WTC11 (cell line): ENCODE measurements around the gene TSEN2. TPM values are rescaled to one million over a fixed set of nuclear protein-coding genes. Genes with fewer than 3 reads are reported as not detected.

Experiments
- ATAC-seq: fragments of 200-7000 bp; cut with Tn5 transposase; 2 replicates; pipeline ENCODE4 v1.10.0; 2021; ENCODE audit warnings: mild to moderate bottlenecking, moderate library complexity
- CTCF ChIA-PET: fragments of 300-600 bp; sonication (Branson Sonifier 250); formaldehyde crosslinking; loops from one replicate; lab custom pipeline; 2021; ENCODE audit warnings: antibody characterized with exemption; lab: Charles Lee
- POLR2A ChIA-PET: fragments of 350-600 bp; sonication (Branson Sonifier 250); formaldehyde crosslinking; loops from one replicate; lab custom pipeline; 2021; ENCODE audit warnings: antibody characterized with exemption; lab: Charles Lee
- DNase-seq: peaks from one replicate; pipeline ENCODE4 v3.0.0; 2021; ENCODE audit warnings: low spot score
- H3K27ac Mint-ChIP-seq: 2 replicates; pipeline ENCODE4 v1.8.0; 2021; ENCODE audit warnings: mixed read lengths
- H3K27me3 Mint-ChIP-seq: 2 replicates; pipeline ENCODE4 v1.8.0; 2021; ENCODE audit warnings: low read depth, mild to moderate bottlenecking, moderate library complexity, mixed read lengths
- H3K36me3 Mint-ChIP-seq: 2 replicates; pipeline ENCODE4 v1.8.0; 2021; ENCODE audit warnings: mixed read lengths
- H3K4me1 Mint-ChIP-seq: 2 replicates; pipeline ENCODE4 v1.8.0; 2022; ENCODE audit warnings: mixed read lengths
- H3K4me3 Mint-ChIP-seq: 2 replicates; pipeline ENCODE4 v1.8.0; 2021; ENCODE audit warnings: mild to moderate bottlenecking, moderate library complexity, mixed read lengths
- H3K9me3 Mint-ChIP-seq: 2 replicates; pipeline ENCODE4 v1.8.0; 2021; ENCODE audit warnings: mixed read lengths
- AFF4 ChIP-seq: sonication (generic); formaldehyde crosslinking; IDR thresholded peaks from 2 replicates; pipeline ENCODE4 v1.8.1; 2023; ENCODE audit warnings: mild to moderate bottlenecking, missing genetic modification reagents, borderline replicate concordance
- ARID4B ChIP-seq: sonication (generic); formaldehyde crosslinking; IDR thresholded peaks from 2 replicates; pipeline ENCODE4 v1.8.0; 2023; ENCODE audit warnings: missing genetic modification reagents, mild to moderate bottlenecking, borderline replicate concordance
- CBFB ChIP-seq: sonication (generic); formaldehyde crosslinking; IDR thresholded peaks from 2 replicates; pipeline ENCODE4 v1.8.1; 2022; ENCODE audit warnings: mild to moderate bottlenecking, low read depth, missing genetic modification reagents
- ETV6 ChIP-seq: sonication (generic); formaldehyde crosslinking; IDR thresholded peaks from 2 replicates; pipeline ENCODE4 v1.8.1; 2022; ENCODE audit warnings: mild to moderate bottlenecking, missing genetic modification reagents
- FOXP4 ChIP-seq: sonication (generic); formaldehyde crosslinking; IDR thresholded peaks from 2 replicates; pipeline ENCODE4 v1.8.0; 2022; ENCODE audit warnings: mild to moderate bottlenecking, missing genetic modification reagents
- NR1H2 ChIP-seq: sonication (generic); formaldehyde crosslinking; IDR thresholded peaks from 2 replicates; pipeline ENCODE4 v1.9.0; 2021; ENCODE audit warnings: mild to moderate bottlenecking, moderate library complexity, missing genetic modification reagents
- PRDM15 ChIP-seq: sonication (generic); formaldehyde crosslinking; IDR thresholded peaks from 2 replicates; pipeline ENCODE4 v1.8.0; 2022; ENCODE audit warnings: missing genetic modification reagents
- TEAD4 ChIP-seq: sonication (generic); formaldehyde crosslinking; IDR thresholded peaks from 2 replicates; pipeline ENCODE4 v1.8.0; 2022; ENCODE audit warnings: mild to moderate bottlenecking, missing genetic modification reagents
- total RNA-seq: library from RNA; stranded (reverse); gene quantifications from 3 replicates; pipeline ENCODE4 v1.2.3, GENCODE V29; 2021
- TF ChIP-seq, protein P1 (sequence below): sonication (generic); formaldehyde crosslinking; IDR thresholded peaks from 2 replicates; pipeline ENCODE4 v1.8.1; 2023; ENCODE audit warnings: mild to moderate bottlenecking, moderate library complexity, missing genetic modification reagents
- TF ChIP-seq, protein P2 (sequence below): fragments of 250-450 bp; sonication (Bioruptor Pico); IDR thresholded peaks from 2 replicates; pipeline ENCODE4 v1.9.0; 2021; ENCODE audit warnings: mild to moderate bottlenecking

Gene TSEN2
- total RNA-seq, 1 experiment from 2014 or later = 21.1 TPM

- Mint-ChIP-seq H3K27ac (no peak overlapping the region), H3K27me3 (no peaks in the 10 kb centered on the region; the same call in 1 of the 2 replicates), H3K9me3 (no peaks in the 10 kb centered on the region), H3K4me3 (no peak overlapping the region), H3K36me3 (no peaks in the 10 kb centered on the region), H3K4me1 (peaks cover 11% of the 10 kb centered on the region)
- no peak for TF ChIP-seq AFF4
- TF ChIP-seq NR1H2 (CRISPR knock-in tag) = no peak
- ChIA-PET CTCF (interaction anchor here (2.8 kb wide), 1 partner anchor 43 kb away, joined by 13 read pairs; no protein-coding TSS in a partner anchor), POLR2A (no interaction called here)
- DNase-seq = no peak
- no peak for ATAC-seq
Measured at GRCh38 chr3:12437221-12437605, 47.1 kb upstream of the TSEN2 start.

DNA sequence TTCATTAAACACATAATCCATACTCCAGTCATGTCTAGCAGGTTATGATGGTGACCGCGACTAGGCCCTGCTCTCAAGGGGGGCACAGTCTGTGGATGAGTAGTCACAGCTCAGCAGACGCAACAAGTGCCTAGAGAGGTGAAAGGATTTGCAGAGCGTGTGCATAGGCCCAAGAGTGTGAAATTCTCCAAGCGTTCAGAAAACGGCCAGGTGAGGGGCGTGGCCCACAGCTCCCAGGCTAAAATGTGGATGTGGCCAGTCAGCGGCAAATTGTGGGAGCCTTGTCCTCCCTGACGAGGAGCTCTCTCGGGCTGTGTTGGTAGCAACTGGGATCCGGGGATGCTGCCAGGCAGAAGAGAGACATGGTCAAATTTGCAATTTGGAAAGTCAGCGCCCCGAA, 46.4 kb upstream of the TSEN2 start:
- no peaks in the 10 kb centered on the region for H3K36me3 Mint-ChIP-seq
- H3K27ac Mint-ChIP-seq = no peak overlapping the region
- no peaks in the 10 kb centered on the region; the same call in 1 of the 2 replicates for H3K27me3 Mint-ChIP-seq
- ATAC-seq (no peak), DNase-seq (no peak)
- POLR2A ChIA-PET = interaction anchor here (0.6 kb wide), 1 partner anchor 17 kb away, joined by 3 read pairs; no protein-coding TSS in a partner anchor
- H3K9me3 Mint-ChIP-seq = no peaks in the 10 kb centered on the region
- no peak for TF ChIP-seq ETV6
- no peak for TF ChIP-seq CBFB (CRISPR knock-in tag)
- TF ChIP-seq ARID4B (CRISPR knock-in tag) = no peak
- TF ChIP-seq, protein P1, sequence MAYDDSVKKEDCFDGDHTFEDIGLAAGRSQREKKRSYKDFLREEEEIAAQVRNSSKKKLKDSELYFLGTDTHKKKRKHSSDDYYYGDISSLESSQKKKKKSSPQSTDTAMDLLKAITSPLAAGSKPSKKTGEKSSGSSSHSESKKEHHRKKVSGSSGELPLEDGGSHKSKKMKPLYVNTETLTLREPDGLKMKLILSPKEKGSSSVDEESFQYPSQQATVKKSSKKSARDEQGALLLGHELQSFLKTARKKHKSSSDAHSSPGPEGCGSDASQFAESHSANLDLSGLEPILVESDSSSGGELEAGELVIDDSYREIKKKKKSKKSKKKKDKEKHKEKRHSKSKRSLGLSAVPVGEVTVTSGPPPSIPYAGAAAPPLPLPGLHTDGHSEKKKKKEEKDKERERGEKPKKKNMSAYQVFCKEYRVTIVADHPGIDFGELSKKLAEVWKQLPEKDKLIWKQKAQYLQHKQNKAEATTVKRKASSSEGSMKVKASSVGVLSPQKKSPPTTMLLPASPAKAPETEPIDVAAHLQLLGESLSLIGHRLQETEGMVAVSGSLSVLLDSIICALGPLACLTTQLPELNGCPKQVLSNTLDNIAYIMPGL (CRISPR knock-in tag) = no peak
- no peak for TF ChIP-seq TEAD4 (CRISPR knock-in tag)
- TF ChIP-seq, protein P2, sequence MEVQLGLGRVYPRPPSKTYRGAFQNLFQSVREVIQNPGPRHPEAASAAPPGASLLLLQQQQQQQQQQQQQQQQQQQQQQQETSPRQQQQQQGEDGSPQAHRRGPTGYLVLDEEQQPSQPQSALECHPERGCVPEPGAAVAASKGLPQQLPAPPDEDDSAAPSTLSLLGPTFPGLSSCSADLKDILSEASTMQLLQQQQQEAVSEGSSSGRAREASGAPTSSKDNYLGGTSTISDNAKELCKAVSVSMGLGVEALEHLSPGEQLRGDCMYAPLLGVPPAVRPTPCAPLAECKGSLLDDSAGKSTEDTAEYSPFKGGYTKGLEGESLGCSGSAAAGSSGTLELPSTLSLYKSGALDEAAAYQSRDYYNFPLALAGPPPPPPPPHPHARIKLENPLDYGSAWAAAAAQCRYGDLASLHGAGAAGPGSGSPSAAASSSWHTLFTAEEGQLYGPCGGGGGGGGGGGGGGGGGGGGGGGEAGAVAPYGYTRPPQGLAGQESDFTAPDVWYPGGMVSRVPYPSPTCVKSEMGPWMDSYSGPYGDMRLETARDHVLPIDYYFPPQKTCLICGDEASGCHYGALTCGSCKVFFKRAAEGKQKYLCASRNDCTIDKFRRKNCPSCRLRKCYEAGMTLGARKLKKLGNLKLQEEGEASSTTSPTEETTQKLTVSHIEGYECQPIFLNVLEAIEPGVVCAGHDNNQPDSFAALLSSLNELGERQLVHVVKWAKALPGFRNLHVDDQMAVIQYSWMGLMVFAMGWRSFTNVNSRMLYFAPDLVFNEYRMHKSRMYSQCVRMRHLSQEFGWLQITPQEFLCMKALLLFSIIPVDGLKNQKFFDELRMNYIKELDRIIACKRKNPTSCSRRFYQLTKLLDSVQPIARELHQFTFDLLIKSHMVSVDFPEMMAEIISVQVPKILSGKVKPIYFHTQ (CRISPR knock-in tag) = no peak
- no peak for TF ChIP-seq FOXP4 (CRISPR knock-in tag)
- TF ChIP-seq PRDM15 = no peak
- peaks cover 11% of the 10 kb centered on the region for H3K4me1 Mint-ChIP-seq
- H3K4me3 Mint-ChIP-seq = no peak overlapping the region
- CTCF ChIA-PET = interaction anchor here (2.8 kb wide), 1 partner anchor 42 kb away, joined by 13 read pairs; no protein-coding TSS in a partner anchor
